Large intestine (tissue), 3 donors: ENCODE measurements around the gene PFN3. TPM values are rescaled to one million over a fixed set of nuclear protein-coding genes. Genes with fewer than 3 reads are reported as not detected.

Experiments used
- DNase-seq, 2 donors: peaks; one replicate each; pipeline versions ENCODE4 v3.0.0 to v3.0.0-alpha.2; 2013
- H3K27ac ChIP-seq: one replicate; pipeline ENCODE4 v1.5.1; 2013; ENCODE audit warnings: low read length
- H3K27me3 ChIP-seq: 2 replicates; pipeline ENCODE4 v1.6.1; 2013; ENCODE audit warnings: low read length; ENCODE audit not compliant: control insufficient read depth, insufficient read depth
- H3K36me3 ChIP-seq: 2 replicates; pipeline ENCODE4 v1.6.1; 2013; ENCODE audit warnings: low read length; ENCODE audit not compliant: control insufficient read depth, insufficient read depth
- H3K4me1 ChIP-seq: one replicate; pipeline ENCODE4 v1.6.1; 2013; ENCODE audit warnings: low read length; ENCODE audit not compliant: control insufficient read depth, insufficient read depth
- H3K4me3 ChIP-seq: one replicate; pipeline ENCODE4 v1.5.1; 2013; ENCODE audit warnings: low read length
- H3K9me3 ChIP-seq: one replicate; pipeline ENCODE4 v1.6.1; 2013; ENCODE audit warnings: mild to moderate bottlenecking, low read depth, low read length, moderate library complexity; ENCODE audit not compliant: control insufficient read depth
- WGBS: methylation state at CpG from one replicate; pipeline ENCODE4 v1.1.5; 2013; ENCODE audit warnings: low lambda C conversion rate; ENCODE audit not compliant: insufficient coverage; 5-methylcytosine and 5-hydroxymethylcytosine counted together
- polyA plus RNA-seq: library from polyadenylated mRNA; unstranded; fragments of 120-200 nt; gene quantifications from one replicate; pipeline ENCODE4 v1.2.1, GENCODE V29; 2013

The PFN3 gene
- polyA plus RNA-seq, 1 donor = not detected

DNA sequence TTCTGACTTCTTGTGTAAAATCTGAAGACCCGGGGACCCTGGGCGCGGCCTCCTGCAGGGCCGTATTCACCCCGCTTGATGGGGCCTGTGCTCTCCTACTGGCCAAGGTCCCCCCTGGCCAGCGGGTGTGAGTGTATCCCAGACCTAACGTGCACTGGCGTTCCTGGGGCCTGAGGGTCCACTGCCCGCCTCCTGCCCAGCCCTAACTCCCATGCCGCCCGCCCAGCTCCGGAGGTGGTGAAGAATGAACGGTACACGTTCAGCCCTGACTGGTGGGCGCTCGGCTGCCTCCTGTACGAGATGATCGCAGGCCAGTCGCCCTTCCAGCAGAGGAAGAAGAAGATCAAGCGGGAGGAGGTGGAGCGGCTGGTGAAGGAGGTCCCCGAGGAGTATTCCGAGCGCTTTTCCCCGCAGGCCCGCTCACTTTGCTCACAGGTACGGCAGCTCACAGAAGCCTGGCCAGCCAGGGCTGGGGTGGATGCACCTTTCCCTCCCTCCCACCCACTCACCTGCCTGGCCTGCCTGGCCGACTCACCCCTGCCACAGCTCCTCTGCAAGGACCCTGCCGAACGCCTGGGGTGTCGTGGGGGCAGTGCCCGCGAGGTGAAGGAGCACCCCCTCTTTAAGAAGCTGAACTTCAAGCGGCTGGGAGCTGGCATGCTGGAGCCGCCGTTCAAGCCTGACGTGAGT, 35.5 kb upstream of the PFN3 start:
- no peaks in the 10 kb centered on the region for H3K27me3 ChIP-seq
- no peak for DNase-seq
- peaks cover 74% of the 10 kb centered on the region for H3K36me3 ChIP-seq
- no CpG with 5 or more reads among the region's 37 CpGs for WGBS
- no peaks in the 10 kb centered on the region for H3K4me1 ChIP-seq
- no peak overlapping the region for H3K4me3 ChIP-seq
- no peak overlapping the region for H3K27ac ChIP-seq
- no peaks in the 10 kb centered on the region for H3K9me3 ChIP-seq

DNA sequence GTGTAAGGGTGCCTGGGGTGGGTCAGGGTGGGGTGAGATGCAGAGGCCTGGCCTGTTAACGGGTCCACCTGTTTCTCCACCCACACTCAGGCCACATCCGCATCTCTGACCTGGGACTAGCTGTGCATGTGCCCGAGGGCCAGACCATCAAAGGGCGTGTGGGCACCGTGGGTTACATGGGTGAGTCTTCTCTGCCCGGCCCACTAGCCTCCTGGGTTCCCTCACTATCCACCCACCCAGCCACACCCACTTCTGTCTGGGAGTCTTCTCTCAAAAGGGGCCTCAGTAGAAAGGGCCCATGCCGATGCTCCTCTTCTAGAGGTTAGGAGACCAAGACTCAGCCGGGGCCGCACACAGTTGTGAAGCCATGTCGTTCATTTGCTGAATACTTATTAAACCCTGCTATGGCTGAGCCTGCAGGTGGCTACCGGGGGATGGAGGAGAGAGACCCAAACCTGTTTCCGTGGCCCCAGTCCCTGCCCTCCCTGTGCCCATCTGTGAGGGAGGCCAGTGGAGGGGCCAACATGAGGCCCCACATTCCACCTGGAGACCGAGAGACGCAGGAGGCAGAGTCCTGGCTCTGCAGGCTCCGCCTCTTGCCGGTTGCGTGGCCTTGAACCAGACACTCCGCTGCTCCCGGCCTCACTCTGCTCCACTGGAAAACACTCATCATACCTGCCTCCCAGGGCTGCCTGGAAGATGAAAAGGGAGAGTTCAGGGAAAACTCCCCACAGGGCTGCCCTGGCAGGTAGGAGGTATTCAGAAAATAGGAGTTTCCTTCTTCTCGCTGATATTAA, 34.7 kb upstream of the PFN3 start:
- no peak overlapping the region for H3K27ac ChIP-seq

GRCh38 chr5:177434437-177434836, 34.0 kb upstream of the PFN3 start:
- peaks cover 69% of the 10 kb centered on the region for H3K36me3 ChIP-seq
- DNase-seq = no peak
- WGBS = no CpG with 5 or more reads among the region's 8 CpGs
- H3K27ac ChIP-seq = no peak overlapping the region
- no peak overlapping the region for H3K4me3 ChIP-seq
- no peaks in the 10 kb centered on the region for H3K4me1 ChIP-seq
- H3K9me3 ChIP-seq = no peaks in the 10 kb centered on the region
- no peaks in the 10 kb centered on the region for H3K27me3 ChIP-seq

More for the DNA sequence above, 34.7 kb upstream of the PFN3 start:
- Histone ChIP-seq H3K4me3 (no peak overlapping the region), H3K36me3 (peaks cover 69% of the 10 kb centered on the region), H3K27me3 (no peaks in the 10 kb centered on the region), H3K9me3 (no peaks in the 10 kb centered on the region), H3K4me1 (no peaks in the 10 kb centered on the region)
- WGBS = no CpG with 5 or more reads among the region's 20 CpGs
- DNase-seq = no peak

DNA sequence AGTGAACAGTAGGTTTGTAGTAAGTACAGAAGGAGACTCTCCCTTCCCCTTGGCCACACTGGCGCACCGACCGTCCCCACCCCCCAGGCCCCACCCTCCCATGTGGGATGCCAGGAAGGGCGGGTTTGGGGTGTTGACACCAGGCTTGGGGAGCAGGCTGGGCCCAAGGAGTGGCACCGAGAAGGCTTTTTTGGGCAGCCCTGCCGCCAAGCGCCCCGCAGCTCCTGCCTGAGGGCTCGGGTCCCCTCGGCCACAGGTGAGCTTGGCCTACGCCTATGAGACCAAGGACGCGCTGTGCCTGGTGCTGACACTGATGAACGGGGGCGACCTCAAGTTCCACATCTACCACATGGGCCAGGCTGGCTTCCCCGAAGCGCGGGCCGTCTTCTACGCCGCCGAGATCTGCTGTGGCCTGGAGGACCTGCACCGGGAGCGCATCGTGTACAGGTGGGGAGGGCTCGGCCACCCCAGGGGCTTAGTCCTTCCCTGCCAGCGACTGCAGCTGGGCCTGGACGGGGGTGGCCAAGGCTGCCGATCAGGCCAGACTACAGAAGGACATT, 33.3 kb upstream of the PFN3 start:
- Histone ChIP-seq H3K27me3 (no peaks in the 10 kb centered on the region), H3K4me1 (no peaks in the 10 kb centered on the region), H3K4me3 (no peak overlapping the region), H3K27ac (no peak overlapping the region), H3K36me3 (peaks cover 68% of the 10 kb centered on the region), H3K9me3 (no peaks in the 10 kb centered on the region)
- DNase-seq = no peak
- WGBS = no CpG with 5 or more reads among the region's 29 CpGs

GRCh38 chr5:177432839-177433657, 32.6 kb upstream of the PFN3 start:
- H3K9me3 ChIP-seq = no peaks in the 10 kb centered on the region
- no peak for DNase-seq
- no peaks in the 10 kb centered on the region for H3K27me3 ChIP-seq
- no peak overlapping the region for H3K4me3 ChIP-seq
- peaks cover 1% of the 10 kb centered on the region for H3K4me1 ChIP-seq
- H3K27ac ChIP-seq = no peak overlapping the region
- peaks cover 64% of the 10 kb centered on the region for H3K36me3 ChIP-seq
- WGBS = 94% methylated on average over 6 of the region's 25 CpGs

- Histone ChIP-seq H3K4me1 (peaks cover 8% of the 10 kb centered on the region), H3K27ac (no peak overlapping the region), H3K4me3 (no peak overlapping the region), H3K9me3 (no peaks in the 10 kb centered on the region), H3K27me3 (no peaks in the 10 kb centered on the region), H3K36me3 (peaks cover 59% of the 10 kb centered on the region)
- no peak for DNase-seq
- no CpG with 5 or more reads among the region's 18 CpGs for WGBS
Observed at GRCh38 chr5:177432143-177432838, 31.8 kb upstream of the PFN3 start.

DNA sequence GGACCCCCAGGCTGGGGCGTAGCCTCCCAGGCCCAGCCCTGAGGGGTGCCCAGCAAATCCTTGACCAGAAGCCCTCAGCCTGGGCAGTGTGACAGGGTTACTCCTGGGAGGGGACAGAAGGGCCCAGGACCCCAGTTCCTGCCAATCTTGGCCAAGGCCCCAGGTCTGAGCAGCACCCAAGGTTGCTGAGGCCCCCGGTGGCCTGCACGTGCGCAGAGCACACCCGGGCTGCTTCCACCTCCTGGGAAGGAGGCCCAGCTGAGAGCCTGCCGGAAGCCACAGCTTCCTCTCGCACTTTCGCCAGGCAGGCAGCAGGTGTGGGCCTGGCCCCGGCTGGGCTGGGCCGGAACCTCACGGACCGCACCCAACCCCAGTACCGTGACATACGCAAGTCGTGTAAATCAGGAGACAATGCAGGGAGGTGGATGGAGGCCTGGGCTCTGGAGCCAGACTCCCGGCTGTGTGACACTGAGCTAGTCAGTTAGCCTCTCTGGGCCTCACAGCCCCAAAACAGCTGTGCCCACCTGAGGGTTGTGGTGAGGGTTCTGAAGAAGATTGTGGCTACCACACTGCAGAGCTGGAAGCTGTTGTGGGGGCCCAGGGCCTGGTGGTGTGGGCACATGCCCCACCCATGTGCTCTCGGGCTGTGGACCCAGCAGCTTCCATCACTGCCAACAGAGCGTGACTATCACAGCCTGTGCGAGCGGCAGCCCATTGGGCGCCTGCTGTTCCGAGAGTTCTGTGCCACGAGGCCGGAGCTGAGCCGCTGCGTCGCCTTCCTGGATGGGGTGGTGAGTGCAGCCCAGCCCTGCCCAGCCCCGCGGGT, 31.1 kb upstream of the PFN3 start:
- no peaks in the 10 kb centered on the region for H3K9me3 ChIP-seq
- H3K4me3 ChIP-seq = no peak overlapping the region
- H3K4me1 ChIP-seq = peaks cover 11% of the 10 kb centered on the region
- DNase-seq = no peak
- H3K27me3 ChIP-seq = no peaks in the 10 kb centered on the region
- no peak overlapping the region for H3K27ac ChIP-seq
- no CpG with 5 or more reads among the region's 29 CpGs for WGBS
- peaks cover 56% of the 10 kb centered on the region for H3K36me3 ChIP-seq

DNA sequence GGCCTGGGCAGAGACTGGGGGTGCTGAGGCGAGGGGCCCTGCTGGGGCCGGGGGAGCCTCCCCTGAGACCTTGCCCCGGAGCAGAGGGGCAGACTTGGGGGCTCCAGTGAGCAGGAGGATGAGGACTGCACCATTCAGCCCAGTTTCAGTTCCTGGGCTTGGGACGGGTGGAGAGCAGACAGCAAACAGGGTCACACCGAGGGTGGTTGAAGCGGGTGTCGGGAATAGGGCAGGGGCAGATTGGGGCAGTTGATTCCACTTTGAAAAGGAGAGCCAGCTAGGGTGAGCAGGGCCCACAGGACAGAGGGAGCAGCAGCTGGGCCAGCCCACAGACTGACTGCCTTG, 30.5 kb upstream of the PFN3 start:
- no CpG with 5 or more reads among the region's 7 CpGs for WGBS
- H3K4me1 ChIP-seq = peaks cover 11% of the 10 kb centered on the region
- no peak overlapping the region for H3K4me3 ChIP-seq
- H3K27ac ChIP-seq = no peak overlapping the region
- peaks cover 51% of the 10 kb centered on the region for H3K36me3 ChIP-seq
- DNase-seq = no peak
- H3K27me3 ChIP-seq = no peaks in the 10 kb centered on the region
- no peaks in the 10 kb centered on the region for H3K9me3 ChIP-seq

DNA sequence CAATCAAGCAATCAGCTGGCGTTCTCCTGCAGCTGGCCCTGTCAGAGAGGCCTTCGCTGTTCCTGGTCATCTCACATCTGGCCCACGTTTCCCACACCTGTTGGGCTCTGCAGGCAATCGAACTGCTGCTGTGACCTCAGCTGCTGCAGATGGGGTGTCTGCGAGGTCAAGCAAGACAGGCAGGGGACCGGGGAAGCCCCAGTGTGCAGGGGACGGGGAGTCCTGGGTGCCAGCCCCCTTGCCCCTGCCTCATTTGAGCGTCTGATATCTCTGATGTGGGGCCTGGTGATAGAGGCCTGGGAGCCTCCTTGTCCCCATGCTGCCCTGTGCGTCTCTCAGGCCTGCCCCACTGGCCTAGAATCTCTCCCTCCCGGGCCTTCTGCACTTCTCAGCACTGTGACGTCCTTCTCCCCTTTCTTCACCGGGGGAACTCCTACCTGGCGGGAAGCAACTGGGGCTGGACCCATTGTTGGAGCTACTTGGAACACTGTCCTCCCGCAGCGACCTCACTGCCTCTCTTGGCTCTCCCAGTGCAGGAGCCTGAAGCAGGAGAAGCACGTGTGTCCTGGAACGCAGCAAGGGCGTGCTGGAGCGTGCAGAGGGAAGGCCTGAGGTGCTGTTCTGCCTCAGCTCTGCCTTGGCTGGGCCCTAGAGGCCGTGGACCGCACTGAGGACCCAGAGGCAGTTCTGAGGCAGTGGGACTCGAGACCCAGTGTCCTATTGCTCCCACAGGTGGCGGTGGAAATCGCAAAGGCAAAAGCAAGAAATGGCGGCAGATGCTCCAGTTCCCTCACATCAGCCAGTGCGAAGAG, 29.9 kb upstream of the PFN3 start:
- no peak for DNase-seq
- no CpG with 5 or more reads among the region's 26 CpGs for WGBS
- Histone ChIP-seq H3K36me3 (peaks cover 46% of the 10 kb centered on the region), H3K27me3 (no peaks in the 10 kb centered on the region), H3K4me1 (peaks cover 15% of the 10 kb centered on the region), H3K27ac (no peak overlapping the region), H3K4me3 (no peak overlapping the region), H3K9me3 (no peaks in the 10 kb centered on the region)
